22Rv1 (cell line): ENCODE data around the gene PARVG.

Experiments
- ZFX ChIP-seq: fragments of 450-650 bp; IDR thresholded peaks from 2 replicates; pipeline ENCODE4 v1.6.1; 2017; ENCODE audit warnings: antibody characterized with exemption, borderline replicate concordance
- TF ChIP-seq, protein P1 (sequence below): fragments of 450-650 bp; IDR thresholded peaks from 2 replicates; pipeline ENCODE4 v1.5.1; 2017; ENCODE audit warnings: mild to moderate bottlenecking

GRCh38 chr22:44157916-44158618 lies 22.7 kb upstream of the PARVG start:
- TF ChIP-seq, protein P1, sequence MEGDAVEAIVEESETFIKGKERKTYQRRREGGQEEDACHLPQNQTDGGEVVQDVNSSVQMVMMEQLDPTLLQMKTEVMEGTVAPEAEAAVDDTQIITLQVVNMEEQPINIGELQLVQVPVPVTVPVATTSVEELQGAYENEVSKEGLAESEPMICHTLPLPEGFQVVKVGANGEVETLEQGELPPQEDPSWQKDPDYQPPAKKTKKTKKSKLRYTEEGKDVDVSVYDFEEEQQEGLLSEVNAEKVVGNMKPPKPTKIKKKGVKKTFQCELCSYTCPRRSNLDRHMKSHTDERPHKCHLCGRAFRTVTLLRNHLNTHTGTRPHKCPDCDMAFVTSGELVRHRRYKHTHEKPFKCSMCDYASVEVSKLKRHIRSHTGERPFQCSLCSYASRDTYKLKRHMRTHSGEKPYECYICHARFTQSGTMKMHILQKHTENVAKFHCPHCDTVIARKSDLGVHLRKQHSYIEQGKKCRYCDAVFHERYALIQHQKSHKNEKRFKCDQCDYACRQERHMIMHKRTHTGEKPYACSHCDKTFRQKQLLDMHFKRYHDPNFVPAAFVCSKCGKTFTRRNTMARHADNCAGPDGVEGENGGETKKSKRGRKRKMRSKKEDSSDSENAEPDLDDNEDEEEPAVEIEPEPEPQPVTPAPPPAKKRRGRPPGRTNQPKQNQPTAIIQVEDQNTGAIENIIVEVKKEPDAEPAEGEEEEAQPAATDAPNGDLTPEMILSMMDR: no peak
- no peak for TF ChIP-seq ZFX
